A673 (cell line): Measurements from ENCODE around the gene ARFGEF2.

Source experiments
- CTCF ChIP-seq: fragments of 300-800, 200-600 bp; sonication (generic); conservative IDR thresholded peaks from 2 replicates; pipeline ENCODE4 v1.5.1; 2017; ENCODE audit warnings: low read depth, mild to moderate bottlenecking, antibody characterized with exemption, low read length, moderate library complexity, mixed read lengths
- EZH2 ChIP-seq: fragments of 200-600 bp; sonication (generic); IDR thresholded peaks from 2 replicates; pipeline ENCODE4 v1.6.1; 2017; ENCODE audit warnings: borderline replicate concordance, low read depth, mild to moderate bottlenecking, mixed read lengths, antibody characterized with exemption, low read length; ENCODE audit not compliant: poor library complexity, severe bottlenecking

GRCh38 chr20:48975955-48976354 lies 54.4 kb downstream of the ARFGEF2 start:
- TF ChIP-seq CTCF, result no peak
- no peak for TF ChIP-seq EZH2
